CD4-positive, alpha-beta memory T cell (primary cell): ENCODE data around the gene MTPN. TPM values are rescaled to one million over a fixed set of nuclear protein-coding genes. Genes with fewer than 3 reads are reported as not detected.

Source experiments
- CTCF ChIA-PET: fragments of 350-600 bp; sonication (Branson Sonifier 250); formaldehyde crosslinking; loops from one replicate; lab custom pipeline; 2021; ENCODE audit warnings: inconsistent platforms; ENCODE audit not compliant: partially characterized antibody; lab: Charles Lee
- POLR2A ChIA-PET: fragments of 350-600 bp; sonication (Branson Sonifier 250); formaldehyde crosslinking; loops from one replicate; lab custom pipeline; 2021; ENCODE audit not compliant: partially characterized antibody; lab: Charles Lee
- DNase-seq, 5 donors: peaks; one replicate each; pipeline versions ENCODE4 v3.0.0 to v3.0.0-alpha.2; 2020 to 2022; ENCODE audit warnings: mixed read lengths in 1 of 5
- H3K27ac ChIP-seq: one replicate; pipeline ENCODE4 v1.7.0; 2013; ENCODE audit warnings: low read depth, low read length
- H3K27me3 ChIP-seq: 2 replicates; pipeline ENCODE4 v1.7.0; 2013; ENCODE audit warnings: mild to moderate bottlenecking, low read length, moderate library complexity; ENCODE audit not compliant: insufficient read depth
- H3K36me3 ChIP-seq: 2 replicates; pipeline ENCODE4 v1.7.0; 2013; ENCODE audit warnings: mild to moderate bottlenecking, low read length, moderate library complexity; ENCODE audit not compliant: insufficient read depth
- H3K4me1 ChIP-seq: 2 replicates; pipeline ENCODE4 v1.7.0; 2013; ENCODE audit warnings: mild to moderate bottlenecking, low read length, moderate library complexity; ENCODE audit not compliant: insufficient read depth
- H3K4me3 ChIP-seq, 2 donors: one replicate each; pipeline ENCODE4 v1.7.0; 2013; ENCODE audit warnings: low read length in 2 of 2, mild to moderate bottlenecking in 1 of 2
- H3K9me3 ChIP-seq, 2 donors: one replicate each; pipeline ENCODE4 v1.7.0; 2013; ENCODE audit warnings: low read length in 2 of 2, control low read depth in 1 of 2; ENCODE audit not compliant: control insufficient read depth in 1 of 2
- H3K27ac Mint-ChIP-seq, 7 donors: one replicate each; pipeline ENCODE4 v1.8.0; 2020 to 2021; ENCODE audit warnings: mixed read lengths in 7 of 7, mild to moderate bottlenecking in 6 of 7, inconsistent platforms in 3 of 7, moderate library complexity in 3 of 7
- H3K27me3 Mint-ChIP-seq, 2 donors: one replicate each; pipeline ENCODE4 v1.8.0; 2020 to 2021; ENCODE audit warnings: mixed read lengths in 2 of 2
- H3K36me3 Mint-ChIP-seq, 2 donors: one replicate each; pipeline ENCODE4 v1.8.0; 2020 to 2021; ENCODE audit warnings: mixed read lengths in 2 of 2, inconsistent platforms in 1 of 2, mild to moderate bottlenecking in 1 of 2
- H3K4me1 Mint-ChIP-seq, 4 donors: one replicate each; pipeline ENCODE4 v1.8.0; 2020 to 2021; ENCODE audit warnings: mixed read lengths in 4 of 4, mild to moderate bottlenecking in 1 of 4
- H3K4me3 Mint-ChIP-seq, 8 donors: one replicate each; pipeline ENCODE4 v1.8.0; 2020 to 2021; ENCODE audit warnings: mixed read lengths in 8 of 8, mild to moderate bottlenecking in 7 of 8, moderate library complexity in 6 of 8, inconsistent platforms in 3 of 8
- H3K9me3 Mint-ChIP-seq, 8 donors: one replicate each; pipeline ENCODE4 v1.8.0; 2020 to 2021; ENCODE audit warnings: mixed read lengths in 8 of 8, mild to moderate bottlenecking in 5 of 8, inconsistent platforms in 3 of 8, moderate library complexity in 1 of 8
- intact Hi-C: fragments of 100-400 bp; cut with micrococcal nuclease; formaldehyde crosslinking; loops from one replicate; pipeline ENCODE4 v1.15.1; 2023
- polyA plus RNA-seq, 2 donors: library from polyadenylated mRNA; unstranded; fragments of 300-500 nt; fragmentation: Illumina TruSeq; gene quantifications; one replicate each; pipeline ENCODE4 v1.2.3, GENCODE V29; 2021
- total RNA-seq, 2 experiments: library from RNA; stranded (reverse); gene quantifications; one replicate each; pipeline ENCODE4 v1.2.3, GENCODE V29; 2021

MTPN gene
- total and polyA plus RNA-seq, 4 experiments from 2014 or later, result 63.6 to 105 (median 83.8) TPM

DNA sequence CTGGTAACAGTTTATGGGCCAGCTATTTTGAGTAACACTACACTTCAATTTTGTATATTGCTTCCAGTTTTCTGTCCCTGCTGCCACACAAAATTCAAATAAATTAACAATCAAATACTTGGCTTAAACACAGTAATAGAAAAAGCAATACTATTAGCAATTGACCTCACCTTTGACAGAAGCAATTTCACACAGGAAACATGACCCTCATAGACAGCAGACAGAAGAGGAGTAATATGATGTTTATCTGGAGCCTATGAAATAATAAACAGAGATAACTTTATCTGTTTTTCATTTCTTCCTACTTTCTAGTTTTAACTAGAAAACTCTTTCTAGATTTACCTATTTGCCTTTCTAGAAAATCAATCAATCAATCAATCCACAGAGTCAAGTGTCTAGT lies 26.7 kb downstream of the MTPN start:
- Mint-ChIP-seq H3K4me1 (peaks cover 39 to 71% (median 41%) of the 10 kb centered on the region in 4 donors), H3K27me3 (no peaks in the 10 kb centered on the region), H3K4me3 (no peak overlapping the region), H3K36me3 (peaks cover 54 to 69% of the 10 kb centered on the region in 2 donors), H3K9me3 (no peaks in the 10 kb centered on the region), H3K27ac (no peak overlapping the region)
- Histone ChIP-seq H3K27me3 (no peaks in the 10 kb centered on the region), H3K4me1 (peaks cover 17% of the 10 kb centered on the region), H3K4me3 (no peak overlapping the region), H3K27ac (no peak overlapping the region), H3K36me3 (peaks cover 24% of the 10 kb centered on the region), H3K9me3 (no peaks in the 10 kb centered on the region)
- ChIA-PET POLR2A (no interaction called here), CTCF (interaction anchor here (1.4 kb wide), 1 partner anchor 12 kb away, joined by 4 read pairs; no protein-coding TSS in a partner anchor)
- intact Hi-C loops, result loop anchor here (2.0 kb wide), 1 partner anchor 16 kb away; no protein-coding TSS in a partner anchor
- no peak for DNase-seq

GRCh38 chr7:135946289-135947055 lies 30.7 kb downstream of the MTPN start:
- no peak for DNase-seq
- Histone ChIP-seq H3K36me3 (peaks cover 19% of the 10 kb centered on the region), H3K27me3 (no peaks in the 10 kb centered on the region), H3K9me3 (no peaks in the 10 kb centered on the region), H3K4me3 (no peak overlapping the region), H3K27ac (no peak overlapping the region), H3K4me1 (peaks cover 34% of the 10 kb centered on the region)
- no peaks in the 10 kb centered on the region for H3K27me3 Mint-ChIP-seq
- peak overlapping the region in 3 of 7 donors; percentile 20 to 53 (median 26) for H3K27ac Mint-ChIP-seq
- peaks cover 37 to 59% (median 39%) of the 10 kb centered on the region in 4 donors for H3K4me1 Mint-ChIP-seq
- peaks cover 40 to 64% of the 10 kb centered on the region in 2 donors for H3K36me3 Mint-ChIP-seq
- H3K9me3 Mint-ChIP-seq, result no peaks in the 10 kb centered on the region
- CTCF ChIA-PET, result interaction anchor here (0.6 kb wide), 1 partner anchor 64 kb away, joined by 3 read pairs; no protein-coding TSS in a partner anchor
- intact Hi-C loops, result no loop called here
- H3K4me3 Mint-ChIP-seq, result no peak overlapping the region
- POLR2A ChIA-PET, result no interaction called here

DNA sequence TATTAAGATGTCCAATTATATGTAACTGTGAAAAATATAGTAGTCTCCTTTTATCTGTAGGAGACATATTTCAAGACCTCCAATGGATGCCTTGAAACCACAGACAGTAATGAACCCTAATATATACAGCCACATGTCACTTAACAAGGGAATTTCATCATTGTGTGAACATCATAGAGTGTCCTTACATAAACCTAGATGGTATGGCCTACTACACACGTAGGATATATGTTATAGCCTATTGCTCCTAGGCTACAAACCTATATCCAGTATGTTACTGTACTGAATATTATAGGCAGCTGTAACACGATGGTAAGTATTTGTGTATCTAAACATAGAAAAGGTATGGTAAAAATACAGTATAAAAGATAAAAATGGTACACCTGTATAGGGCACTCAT lies 32.4 kb downstream of the MTPN start:
- H3K27me3 ChIP-seq, result no peaks in the 10 kb centered on the region
- Mint-ChIP-seq H3K27me3 (no peaks in the 10 kb centered on the region), H3K27ac (no peak overlapping the region), H3K9me3 (no peaks in the 10 kb centered on the region), H3K4me3 (no peak overlapping the region), H3K36me3 (peaks cover 31 to 54% of the 10 kb centered on the region in 2 donors), H3K4me1 (peaks cover 37 to 62% (median 41%) of the 10 kb centered on the region in 4 donors)
- ChIA-PET CTCF (no interaction called here), POLR2A (interaction anchor here (1.0 kb wide), 1 partner anchor 19 kb away, joined by 4 read pairs; no protein-coding TSS in a partner anchor)
- intact Hi-C loops, result no loop called here
- H3K36me3 ChIP-seq, result peaks cover 8% of the 10 kb centered on the region
- H3K4me3 ChIP-seq, result no peak overlapping the region
- DNase-seq, result no peak
- H3K27ac ChIP-seq, result no peak overlapping the region
- H3K9me3 ChIP-seq, result no peaks in the 10 kb centered on the region
- peaks cover 46% of the 10 kb centered on the region for H3K4me1 ChIP-seq

GRCh38 chr7:135943134-135943879 lies 33.9 kb downstream of the MTPN start:
- H3K4me3 ChIP-seq, result no peak overlapping the region
- H3K4me1 Mint-ChIP-seq, result peaks cover 41 to 66% (median 50%) of the 10 kb centered on the region in 4 donors
- H3K9me3 ChIP-seq, result no peaks in the 10 kb centered on the region
- H3K27me3 Mint-ChIP-seq, result no peaks in the 10 kb centered on the region
- intact Hi-C loops, result no loop called here
- no peak for DNase-seq
- H3K27ac ChIP-seq, result no peak overlapping the region
- H3K27me3 ChIP-seq, result no peaks in the 10 kb centered on the region
- H3K36me3 ChIP-seq, result peaks cover 4% of the 10 kb centered on the region
- POLR2A ChIA-PET, result no interaction called here
- H3K9me3 Mint-ChIP-seq, result no peaks in the 10 kb centered on the region
- peaks cover 18 to 45% of the 10 kb centered on the region in 2 donors for H3K36me3 Mint-ChIP-seq
- no peak overlapping the region for H3K4me3 Mint-ChIP-seq
- peak overlapping the region in 2 of 7 donors; percentile 22 to 30 for H3K27ac Mint-ChIP-seq
- peaks cover 59% of the 10 kb centered on the region for H3K4me1 ChIP-seq
- CTCF ChIA-PET, result interaction anchor here (1.8 kb wide), 1 partner anchor 142 kb away, joined by 4 read pairs; no protein-coding TSS in a partner anchor

DNA sequence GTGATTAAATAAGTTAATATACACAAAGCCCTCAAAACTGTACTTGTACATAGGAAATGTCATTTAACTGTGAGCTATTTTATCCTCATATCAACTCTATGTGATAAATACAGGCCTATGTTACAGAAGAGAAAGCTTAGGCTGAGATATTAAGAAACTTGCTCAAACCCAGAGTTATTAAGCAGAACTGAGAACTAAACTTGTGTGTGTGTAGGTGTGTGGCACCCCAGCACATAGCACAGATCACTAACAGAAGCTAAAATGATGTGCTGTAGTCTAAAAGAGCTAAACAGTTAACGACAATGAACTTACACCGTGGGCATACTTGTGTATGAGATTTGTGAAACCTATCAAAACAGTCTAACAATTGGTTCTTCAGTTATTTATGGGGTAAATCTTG lies 34.5 kb downstream of the MTPN start:
- H3K4me3 ChIP-seq, result no peak overlapping the region
- H3K9me3 ChIP-seq, result no peaks in the 10 kb centered on the region
- no peaks in the 10 kb centered on the region for H3K27me3 ChIP-seq
- DNase-seq, result no peak
- peaks cover 66% of the 10 kb centered on the region for H3K4me1 ChIP-seq
- H3K27me3 Mint-ChIP-seq, result no peaks in the 10 kb centered on the region
- peaks cover 4% of the 10 kb centered on the region for H3K36me3 ChIP-seq
- peaks cover 14 to 39% of the 10 kb centered on the region in 2 donors for H3K36me3 Mint-ChIP-seq
- intact Hi-C loops, result no loop called here
- CTCF ChIA-PET, result interaction anchor here (1.8 kb wide), 1 partner anchor 141 kb away, joined by 4 read pairs; no protein-coding TSS in a partner anchor
- POLR2A ChIA-PET, result no interaction called here
- H3K27ac ChIP-seq, result no peak overlapping the region
- no peaks in the 10 kb centered on the region for H3K9me3 Mint-ChIP-seq
- H3K4me1 Mint-ChIP-seq, result peaks cover 42 to 66% (median 55%) of the 10 kb centered on the region in 4 donors
- peak overlapping the region in 1 of 7 donors; percentile 30 for H3K27ac Mint-ChIP-seq
- H3K4me3 Mint-ChIP-seq, result no peak overlapping the region

DNA sequence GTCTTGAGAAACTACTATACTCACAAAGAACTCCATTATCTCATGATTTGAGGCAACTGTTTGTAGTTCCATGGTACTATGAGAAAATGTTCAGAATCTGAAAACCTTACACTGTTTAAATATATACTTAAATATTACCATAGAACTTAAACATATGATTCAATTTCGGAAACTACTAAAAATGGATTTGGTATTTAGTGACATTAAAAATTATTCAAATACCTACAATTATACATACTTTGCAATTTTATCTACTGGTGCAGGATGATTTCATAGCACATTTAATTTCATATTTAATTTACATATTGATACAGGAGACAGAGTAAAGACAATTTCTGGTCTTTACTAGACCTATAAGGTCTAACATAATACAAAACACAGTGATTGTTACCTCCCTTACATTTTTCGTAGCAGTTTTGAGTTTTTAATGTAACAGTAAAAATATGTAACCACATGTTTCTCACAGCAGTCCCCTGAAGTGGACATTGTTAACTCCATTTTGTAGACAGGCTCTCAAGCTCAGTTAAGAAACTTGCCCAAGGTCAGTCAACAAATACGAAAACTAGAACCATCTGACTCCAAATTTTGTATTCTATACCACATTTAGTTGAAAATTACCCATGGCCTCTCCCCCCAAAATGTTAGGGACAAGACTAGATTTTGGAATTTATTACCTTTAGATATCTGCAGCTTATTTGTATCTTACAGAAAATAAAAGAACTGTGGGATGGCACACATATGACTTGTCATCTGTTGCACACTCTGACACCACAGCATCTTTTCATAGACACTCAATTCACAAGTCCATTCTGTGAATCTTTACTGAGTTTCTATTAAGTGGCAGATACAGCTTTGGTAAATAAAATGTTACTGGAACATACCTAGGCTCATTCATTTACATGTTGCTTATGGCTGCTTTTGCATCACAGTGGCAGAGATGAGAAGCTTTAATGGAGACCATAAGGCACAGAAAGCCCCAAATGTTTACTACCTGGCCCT lies 36.8 kb downstream of the MTPN start:
- peaks cover 5 to 23% of the 10 kb centered on the region in 2 donors for H3K36me3 Mint-ChIP-seq
- peak overlapping the region in 3 of 7 donors; percentile 2 to 62 (median 60) for H3K27ac Mint-ChIP-seq
- no peaks in the 10 kb centered on the region for H3K27me3 Mint-ChIP-seq
- peaks cover 73% of the 10 kb centered on the region for H3K4me1 ChIP-seq
- no peaks in the 10 kb centered on the region for H3K9me3 ChIP-seq
- H3K27ac ChIP-seq, result no peak overlapping the region
- no peaks in the 10 kb centered on the region for H3K9me3 Mint-ChIP-seq
- H3K36me3 ChIP-seq, result no peaks in the 10 kb centered on the region
- no peaks in the 10 kb centered on the region for H3K27me3 ChIP-seq
- no peak overlapping the region for H3K4me3 ChIP-seq
- intact Hi-C loops, result no loop called here
- ChIA-PET POLR2A (no interaction called here), CTCF (no interaction called here)
- peaks cover 51 to 75% (median 64%) of the 10 kb centered on the region in 4 donors for H3K4me1 Mint-ChIP-seq
- no peak for DNase-seq
- H3K4me3 Mint-ChIP-seq, result peak overlapping the region in 2 of 8 donors; percentile 3 to 11
